ENCODE measurements around the gene OGA.

The OGA gene

DNA sequence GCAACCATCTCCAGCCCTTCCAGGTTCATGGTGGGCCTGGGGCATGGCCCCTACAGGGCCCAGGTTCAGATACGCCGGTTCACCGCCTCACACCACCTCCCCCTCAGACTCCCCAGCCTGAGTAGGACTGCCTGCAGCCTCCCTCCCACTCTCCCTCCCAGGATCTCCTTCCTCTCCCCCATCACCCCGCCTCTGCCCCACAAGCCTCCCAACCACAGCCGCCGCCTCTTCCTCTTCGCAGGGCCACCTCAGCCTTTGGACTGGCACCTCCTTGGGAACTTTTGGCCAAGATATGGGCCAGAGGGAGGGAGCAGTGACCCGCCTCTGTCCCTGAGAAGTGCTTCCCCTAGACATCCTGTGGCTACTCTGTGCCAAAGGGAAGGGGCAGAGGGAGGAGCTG, 16.1 kb upstream of the OGA start:
- no peak for DNase-seq

DNA sequence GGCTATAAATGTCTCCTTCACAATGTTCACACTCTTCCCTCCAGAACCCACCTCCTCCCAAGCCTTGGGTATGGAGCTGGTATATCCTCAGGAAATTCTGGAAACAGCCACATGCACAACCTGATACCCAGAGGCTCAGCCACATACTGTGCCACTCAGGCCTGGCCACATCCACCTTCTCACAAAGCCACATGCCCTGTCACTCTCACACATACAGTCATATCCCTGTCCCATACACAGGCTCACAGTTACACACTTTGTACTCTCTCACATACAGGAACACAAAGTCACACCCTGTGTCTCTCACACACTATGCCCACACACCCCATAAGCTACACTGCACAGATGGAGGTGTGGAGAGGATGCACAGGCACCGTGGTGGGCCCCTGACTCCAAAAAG, 15.2 kb upstream of the OGA start:
- no peak for DNase-seq

DNA sequence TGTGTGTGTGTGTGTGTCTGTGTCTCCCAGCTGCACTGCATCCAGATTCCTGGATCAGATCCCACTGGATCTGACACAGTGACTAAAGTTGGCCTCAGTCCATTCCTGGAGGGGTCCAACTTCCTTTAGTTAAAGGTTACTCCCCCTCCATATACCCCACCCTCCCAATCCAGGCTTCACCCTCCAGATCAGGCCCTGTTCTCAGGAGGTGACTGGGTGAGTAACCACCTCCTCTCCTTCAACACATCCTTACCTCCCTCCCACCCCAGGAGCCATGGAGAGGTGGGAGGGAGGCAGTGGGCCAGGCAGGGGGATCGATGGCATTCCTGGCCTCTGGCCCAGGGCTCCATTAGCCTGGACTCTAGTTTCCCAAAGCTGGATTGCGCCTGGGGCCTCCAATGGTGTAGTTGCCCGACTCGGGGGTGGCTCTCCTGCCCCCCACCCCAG, 14.1 kb upstream of the OGA start:
- no peak for DNase-seq

DNA sequence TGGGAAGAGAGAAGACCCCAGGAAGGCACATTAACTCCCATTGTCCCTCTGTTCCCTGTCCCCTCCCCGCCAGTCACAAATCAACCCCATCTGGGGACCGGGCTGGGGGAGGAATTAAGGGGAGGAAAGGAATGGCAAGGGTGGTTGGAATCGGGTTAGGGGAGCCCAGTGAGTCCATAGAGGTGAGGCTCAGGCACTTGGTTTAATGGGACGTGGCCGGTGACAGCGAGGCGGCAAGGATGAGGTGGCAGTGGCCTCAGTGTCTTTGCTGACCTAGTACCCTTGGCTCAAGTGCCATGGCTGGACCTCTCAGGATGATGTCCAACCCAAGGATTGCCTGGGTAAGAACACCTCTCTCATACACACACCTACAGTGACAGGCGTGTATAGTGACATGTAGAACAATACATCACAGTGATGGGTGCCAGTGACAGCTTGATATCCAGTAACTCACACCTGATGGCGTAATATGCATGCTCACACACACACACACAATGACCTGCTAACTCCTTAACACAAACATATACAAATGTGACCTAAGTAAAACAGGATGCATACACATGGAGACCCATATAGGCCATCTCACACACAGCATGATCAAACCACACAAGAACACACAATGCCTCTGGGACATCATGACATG, 13.0 kb upstream of the OGA start:
- no peak for DNase-seq

DNA sequence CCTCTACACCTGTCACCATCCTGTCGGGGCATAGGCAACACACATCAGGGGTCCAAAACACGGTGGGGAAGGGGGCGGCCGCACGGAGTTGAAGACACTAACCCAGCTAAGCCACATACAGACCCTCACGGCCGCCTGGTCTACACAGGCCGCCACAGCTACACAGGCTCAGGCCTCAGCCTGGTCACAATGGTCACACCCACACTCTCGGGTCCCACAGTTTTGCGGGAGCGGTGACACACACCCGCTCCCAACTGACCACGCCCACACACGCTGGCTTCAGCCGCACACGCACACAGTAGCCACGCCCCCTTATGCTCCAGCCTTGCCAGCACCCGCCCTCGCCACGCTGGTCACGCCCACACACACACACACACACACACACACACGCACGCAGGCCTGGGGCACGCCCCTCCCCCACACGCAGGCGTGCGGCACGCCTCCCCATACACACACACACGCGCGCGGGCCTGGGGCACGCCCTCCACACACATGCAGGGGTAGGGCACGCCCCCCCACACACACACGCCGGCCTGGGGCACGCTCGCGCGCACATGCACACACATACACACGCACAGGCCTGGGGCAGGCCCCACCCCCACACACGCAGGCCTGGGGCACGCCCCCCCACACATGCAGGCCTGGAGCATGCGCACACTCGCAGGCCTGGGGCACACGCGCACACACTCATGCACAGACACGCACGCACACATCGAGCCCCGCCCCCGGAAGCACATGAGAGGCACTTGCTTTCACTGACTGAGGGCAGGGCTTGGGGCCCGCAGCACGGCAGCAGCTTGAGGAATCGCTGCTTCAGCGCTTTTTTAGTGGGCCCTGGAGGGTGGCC, 12.3 kb upstream of the OGA start:
- peak; percentile 41 to 85 for DNase-seq

DNA sequence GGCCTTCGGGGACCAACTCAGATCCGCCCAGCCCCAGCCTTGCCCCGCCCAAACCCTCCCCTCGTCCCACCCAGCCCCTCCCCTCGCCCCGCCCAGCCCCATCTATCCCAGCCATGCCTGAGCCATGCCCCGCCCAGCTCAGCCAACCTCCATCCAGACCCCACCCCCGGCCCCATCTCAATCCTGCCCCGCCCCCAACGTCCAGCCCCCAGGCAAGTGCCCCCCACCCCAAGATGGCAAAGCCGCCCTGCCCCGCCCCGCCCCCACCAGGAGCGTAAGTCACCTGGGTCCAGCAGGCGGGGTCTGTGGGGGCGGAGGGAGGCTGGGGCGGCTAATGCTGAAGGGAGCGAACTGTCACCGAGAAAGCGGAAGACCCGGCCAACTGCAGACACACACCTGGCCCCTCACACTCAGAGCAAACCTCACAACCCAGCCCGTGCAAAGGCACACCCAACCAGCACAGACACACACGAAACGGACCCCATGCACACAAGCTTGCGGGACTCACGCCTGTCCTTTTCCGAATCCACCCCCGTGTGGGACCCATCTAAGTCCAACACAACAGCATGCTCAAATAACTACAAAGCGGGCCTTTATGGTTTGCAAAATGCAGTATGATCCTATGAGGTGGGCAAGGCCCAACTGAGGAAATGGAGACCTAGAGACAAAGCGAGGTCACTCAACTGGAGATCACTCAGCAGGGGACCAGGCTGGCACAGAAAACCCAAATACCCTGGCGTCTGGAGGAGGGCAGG, 11.5 kb upstream of the OGA start:
- DNase-seq, result peak in 1 of 2 experiments; percentile 33

DNA sequence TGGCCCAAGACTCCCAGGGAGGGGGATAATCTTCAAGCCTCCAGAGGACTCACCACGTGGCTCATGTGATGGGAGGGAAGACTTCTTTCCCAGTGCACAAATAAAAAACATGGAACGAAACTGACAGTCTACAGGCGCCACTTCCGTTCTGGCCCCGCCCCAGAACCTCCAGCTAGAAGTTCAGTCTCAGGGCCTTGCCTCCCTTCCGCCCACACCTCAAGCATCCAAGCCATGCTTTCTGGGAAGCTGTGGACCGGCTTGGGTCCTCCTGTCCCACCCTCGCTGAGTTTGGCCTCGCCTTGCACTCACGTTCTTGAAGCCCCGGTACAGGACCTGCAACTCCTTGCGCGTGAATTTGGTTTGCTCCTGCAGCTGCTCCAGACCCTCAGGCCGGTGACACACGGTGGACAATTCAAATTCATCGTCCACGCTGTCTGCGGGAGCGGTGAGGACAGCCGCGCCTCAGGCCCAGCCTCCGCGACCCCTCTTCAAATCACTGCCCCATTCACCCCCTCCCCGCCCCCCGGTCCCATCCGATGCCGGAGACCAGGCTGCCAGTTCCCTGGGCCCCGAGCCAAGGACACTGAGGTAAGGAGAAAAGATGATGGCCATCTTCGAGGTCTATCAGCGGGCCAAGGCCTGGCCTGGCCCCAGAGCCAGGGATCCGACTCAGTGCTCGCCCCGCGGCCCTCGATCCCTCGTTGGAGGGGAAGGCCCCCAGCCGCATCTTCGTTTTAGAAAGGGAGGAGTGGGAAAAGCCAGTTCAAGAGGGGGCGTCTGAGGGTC, 10.7 kb upstream of the OGA start:
- DNase-seq, result no peak

DNA sequence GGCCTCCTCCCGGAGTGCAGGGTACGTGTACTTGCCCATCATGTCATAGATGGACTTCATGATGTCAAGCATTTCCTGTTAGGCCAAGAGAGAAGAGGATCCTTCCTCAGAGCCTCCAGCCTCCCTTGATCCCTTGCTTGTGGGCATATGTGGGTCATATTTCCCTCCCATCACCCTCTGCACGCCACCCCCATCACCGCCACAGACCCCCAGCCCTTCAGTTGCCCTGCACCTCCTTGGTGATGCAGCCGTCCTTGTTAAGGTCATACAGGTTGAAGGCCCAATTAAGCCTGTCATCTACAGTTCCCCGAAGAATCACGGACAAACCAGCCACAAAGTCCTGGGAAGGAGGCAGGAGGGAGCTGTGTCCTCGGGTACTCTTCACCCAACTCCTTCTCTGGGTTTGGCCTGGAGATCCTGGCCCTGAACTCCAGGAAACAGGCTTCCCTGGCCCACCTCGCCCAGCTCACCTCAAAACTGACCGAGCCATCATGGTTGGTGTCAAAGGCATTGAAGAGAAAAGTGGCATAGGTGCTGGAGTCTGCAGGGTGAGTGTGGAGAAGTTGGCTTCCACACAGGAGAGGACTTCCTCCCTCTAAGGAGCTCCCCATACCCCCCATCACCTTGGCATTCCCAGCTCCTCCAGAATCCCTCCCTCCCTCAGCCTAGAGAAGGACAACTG, 9.8 kb upstream of the OGA start:
- DNase-seq, result no peak

DNA sequence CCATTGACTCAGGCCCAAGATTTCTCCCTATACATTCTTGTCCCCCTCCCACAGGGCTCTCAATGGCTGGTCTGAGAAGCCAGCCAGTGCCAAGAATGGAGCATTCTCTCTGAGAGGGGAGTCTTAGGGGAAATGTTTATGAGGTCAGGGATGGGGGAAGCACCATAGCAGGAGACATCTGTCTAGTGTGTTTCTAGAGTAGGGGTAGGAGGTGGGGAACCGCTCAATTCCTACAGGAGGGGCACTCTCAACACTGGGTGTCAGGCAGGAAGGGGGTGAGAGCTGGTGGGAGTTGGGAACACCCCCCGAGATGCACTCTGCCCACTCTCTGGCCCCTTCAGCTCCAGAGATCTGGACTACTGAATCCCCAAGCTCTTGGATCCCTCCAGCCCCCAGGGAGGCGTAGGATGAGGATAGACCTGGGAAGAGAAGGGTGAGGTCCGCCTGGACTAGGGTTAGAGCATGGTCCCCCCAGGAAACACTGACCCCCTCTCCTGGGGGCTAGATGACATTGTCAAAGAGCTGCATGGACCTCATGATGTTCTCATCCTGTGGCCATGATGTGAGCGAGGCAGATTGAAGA, 8.7 kb upstream of the OGA start:
- no peak for DNase-seq

DNA sequence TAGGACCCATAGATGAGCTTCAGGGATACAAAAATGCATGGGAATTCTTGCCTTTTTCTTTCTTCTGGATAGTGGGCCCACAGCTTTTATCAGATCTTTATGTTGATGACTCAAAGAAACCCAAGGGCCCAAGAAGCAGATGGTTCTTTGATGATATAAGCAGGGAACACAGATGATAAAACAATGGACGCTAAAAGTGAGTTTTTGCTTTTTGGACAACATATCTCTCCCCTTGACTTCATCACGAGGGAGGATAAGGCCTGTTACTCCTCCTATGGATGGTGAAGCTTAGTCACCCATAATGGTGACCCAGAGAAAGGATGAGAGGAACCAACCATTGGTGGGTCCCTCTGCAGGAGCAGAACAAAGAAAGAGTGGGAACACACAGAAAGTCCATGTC, 6.5 kb upstream of the OGA start:
- no peak for DNase-seq

DNA sequence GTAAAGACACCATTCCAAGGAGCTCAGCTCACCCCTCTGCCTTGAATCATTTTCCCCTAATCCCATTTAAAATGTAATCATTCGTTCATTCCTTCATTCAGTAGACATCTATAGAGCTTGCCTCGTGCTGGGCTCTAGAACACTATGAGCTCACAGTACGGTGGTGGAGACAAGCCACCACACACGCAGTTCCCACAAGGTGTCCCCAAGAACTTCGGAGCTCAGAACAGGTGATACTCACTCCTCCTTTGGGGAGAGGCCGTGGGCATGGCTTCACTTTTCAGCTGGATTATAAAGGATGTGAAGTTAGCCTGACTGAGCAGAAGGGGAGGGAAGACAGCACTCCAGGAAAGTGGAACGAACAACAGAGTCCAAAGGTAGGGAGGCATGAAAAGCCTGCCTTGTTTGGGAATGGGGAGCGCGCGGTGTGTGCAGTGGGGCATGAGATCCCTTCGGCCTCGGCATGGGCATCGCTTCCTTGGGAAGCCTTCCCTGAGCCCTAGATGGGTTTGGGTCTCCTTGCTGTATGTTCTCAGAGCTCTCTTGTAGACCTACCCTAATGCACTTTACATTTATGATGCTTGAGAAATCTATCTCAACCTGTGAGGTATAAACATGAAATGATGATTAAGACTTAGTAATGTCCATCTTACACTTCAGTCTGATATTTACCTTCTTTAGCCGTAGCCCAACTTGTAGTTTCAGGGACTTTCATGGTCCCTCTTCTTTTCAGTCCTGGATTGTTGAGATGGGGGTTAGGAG, 809 bp upstream of the OGA start:
- DNase-seq, result no peak

DNA sequence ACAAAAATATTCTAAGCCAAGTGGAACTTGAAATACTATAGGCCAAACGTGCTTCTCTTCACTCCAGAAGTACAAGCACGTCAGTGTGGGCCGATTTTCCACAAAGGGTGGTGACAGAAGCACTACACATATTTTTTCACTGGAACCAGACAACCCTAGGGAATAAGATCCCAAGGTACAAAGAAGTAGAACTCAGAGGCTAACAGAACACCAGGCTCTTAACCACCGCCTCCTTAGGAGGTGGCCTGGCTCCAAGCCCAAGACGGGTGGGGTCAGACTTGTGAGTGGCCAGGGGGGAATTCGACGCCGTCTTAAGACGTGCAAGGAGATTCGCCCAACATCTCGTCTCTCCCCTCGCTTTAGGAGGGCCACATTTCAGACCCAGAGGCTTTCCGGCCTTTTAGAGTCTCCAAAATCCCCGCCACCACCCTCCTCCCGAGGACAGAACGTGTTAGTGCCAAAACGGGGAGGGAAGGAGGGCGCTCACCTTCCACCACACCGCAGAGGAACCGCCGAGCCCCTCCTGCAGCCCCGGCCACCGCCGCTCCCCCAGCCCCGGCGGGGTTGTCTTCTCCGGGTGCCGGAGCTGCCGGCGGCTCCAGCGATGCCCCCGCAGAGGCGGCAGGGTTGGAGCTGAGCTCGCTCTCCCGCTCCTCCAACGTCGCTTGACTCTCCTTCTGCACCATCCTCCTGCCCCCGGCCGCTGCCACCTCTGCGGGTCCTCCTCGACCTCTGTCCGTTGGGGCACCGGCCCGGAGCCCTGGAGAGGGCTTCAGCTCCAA, 716 bp downstream of the OGA start:
- DNase-seq, result no peak

DNA sequence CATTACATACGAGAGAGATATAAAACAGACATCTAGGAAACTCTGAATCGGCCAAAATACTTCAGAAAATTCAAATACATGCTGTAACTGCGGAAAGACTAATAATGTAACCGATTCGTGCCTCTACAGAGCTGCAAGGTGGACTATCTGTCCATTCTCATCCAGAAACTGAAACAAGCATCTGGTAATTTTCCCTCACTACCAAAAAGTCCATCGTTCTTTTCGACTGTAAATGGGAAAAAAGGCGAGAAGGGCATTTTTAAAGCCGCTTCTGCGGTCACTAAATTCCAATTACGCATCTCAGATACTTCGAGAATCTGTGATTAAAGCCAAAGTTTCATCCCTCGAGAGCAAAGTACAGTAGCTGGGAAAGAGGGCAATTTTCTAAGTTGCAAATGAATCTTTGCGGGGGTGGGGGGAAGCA, 1.3 kb downstream of the OGA start:
- DNase-seq, result no peak

DNA sequence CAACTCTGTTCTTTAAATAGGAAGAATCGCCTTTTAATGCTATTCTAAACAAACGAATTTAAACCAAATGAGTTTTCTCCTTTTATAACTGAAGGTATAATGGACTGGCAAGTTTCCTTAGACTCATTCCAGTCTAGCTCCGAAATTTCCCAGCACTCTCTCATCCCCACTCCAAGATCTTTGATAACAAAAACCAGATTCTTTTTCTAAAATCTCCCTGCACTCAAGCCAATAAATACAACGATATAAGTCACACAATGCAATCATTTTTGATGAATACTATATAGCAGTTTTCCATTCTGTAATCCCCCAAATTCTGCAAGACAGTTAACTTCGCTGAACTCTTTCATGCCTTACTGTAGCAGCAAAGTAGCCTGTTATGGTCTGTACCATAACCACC, 1.9 kb downstream of the OGA start:
- no peak for DNase-seq

DNA sequence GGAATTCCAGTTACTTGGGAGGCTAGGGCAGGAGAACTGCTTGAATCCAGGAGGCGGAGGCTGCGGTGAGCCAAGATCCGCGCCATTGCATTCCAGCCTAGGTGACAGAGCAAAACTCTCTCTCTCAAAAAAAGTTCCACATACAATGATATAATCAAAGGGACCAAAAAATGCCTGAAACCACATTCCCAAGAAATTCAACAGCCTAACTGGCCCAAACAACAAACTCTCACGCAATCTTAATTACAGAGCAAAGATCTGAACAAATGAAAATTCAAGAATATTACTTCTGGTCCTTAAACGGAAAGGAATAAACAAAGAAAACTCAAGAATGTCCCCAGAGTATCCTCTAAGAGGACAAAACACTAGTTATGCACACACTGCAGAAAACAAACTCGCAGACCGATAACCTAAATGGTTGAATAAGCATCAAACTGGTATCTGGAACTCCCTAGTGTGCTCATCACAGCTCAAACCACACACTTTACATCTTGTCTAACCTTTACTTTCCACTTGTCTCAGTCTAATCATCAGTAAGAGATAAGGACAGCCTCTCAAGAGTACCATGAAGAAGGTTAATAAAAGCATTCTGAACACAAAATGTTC, 3.7 kb downstream of the OGA start:
- DNase-seq, result no peak

DNA sequence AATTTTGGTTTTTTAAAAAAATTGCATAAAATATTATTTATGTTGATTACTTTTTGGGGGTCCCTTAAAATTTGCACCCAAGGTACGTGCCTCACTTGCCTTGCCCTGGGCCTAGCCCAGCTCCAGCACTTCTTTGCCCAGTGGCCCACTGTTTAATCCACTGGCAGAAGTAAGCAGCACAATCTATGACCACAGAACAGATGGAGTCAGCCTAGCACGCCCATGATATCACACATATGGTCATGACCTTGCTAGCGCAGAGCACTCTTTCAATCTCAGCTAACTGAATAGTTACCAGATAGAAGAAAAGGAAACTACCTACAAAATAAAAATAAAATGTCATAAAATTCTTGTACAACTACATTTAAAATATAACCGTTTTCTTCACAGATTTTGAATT, 5.6 kb downstream of the OGA start:
- DNase-seq, result no peak

DNA sequence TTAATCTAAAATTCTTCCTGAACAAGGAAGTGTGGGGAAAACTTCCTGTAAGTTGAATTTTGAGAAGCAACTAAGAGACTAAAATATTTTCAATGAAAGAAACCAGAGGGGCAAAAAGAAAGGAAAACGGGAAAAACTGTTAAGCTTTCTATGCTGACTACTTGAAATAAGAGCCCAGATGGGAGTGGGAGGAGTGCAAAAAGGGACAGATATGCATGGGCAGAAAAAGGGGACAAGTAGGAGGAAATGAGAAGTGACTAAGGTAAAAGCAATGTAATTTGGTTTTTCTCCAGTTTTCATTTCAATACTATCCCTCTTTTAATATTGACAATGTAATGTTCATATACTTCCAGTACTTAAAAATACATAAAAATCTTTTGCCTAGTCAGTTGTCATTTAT, 11.1 kb downstream of the OGA start:
- DNase-seq, result no peak

DNA sequence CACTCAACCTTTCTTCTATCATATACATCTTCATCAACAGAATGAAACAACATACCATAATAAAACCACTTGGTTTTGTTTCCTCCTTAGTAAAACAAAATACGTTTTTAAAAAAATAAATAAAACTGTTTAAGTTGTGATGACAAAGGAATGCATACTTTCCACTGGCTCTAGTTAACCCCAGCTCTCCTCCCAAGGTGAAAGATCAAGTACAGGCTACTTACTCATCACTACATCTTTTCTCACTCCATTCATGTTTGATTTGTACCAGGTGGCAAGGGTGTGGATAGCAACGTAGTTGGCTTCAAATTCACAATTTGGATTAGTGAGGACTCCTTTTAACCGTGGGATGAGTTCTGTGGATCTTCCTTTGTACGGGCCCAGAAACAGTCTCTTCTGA, 14.7 kb downstream of the OGA start:
- DNase-seq, result no peak

DNA sequence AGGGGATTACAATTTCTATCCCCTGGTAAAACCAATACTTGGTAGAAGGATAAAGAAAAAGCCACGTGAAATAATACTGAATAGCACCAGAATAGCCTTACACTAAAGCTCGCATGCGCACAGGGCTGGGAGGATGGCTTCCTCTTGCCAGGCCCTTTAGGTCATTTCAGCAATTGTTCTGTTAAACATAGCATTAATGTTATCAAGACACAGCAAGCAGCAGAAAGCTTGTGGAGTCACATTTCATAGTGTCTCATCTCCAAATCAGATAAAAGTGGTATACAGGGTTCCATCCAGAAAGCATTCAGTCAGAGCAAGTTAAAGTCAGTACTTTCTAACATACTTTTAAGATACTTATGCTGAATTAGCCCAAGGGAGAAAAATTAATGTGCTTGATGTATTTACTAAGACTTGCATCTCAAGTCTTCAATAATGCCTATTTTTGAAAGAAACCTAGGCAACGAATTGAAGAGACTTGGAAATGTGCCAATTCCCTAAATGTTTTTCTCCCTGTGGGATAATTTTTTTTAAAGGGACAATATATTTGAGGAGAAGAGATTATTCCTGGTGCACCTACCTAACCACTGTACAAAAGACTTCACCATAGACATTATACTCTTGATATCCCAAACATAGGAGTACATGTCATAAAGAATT, 20.7 kb downstream of the OGA start:
- DNase-seq, result no peak
